Hippocampal formation (tissue), 2 donors: ENCODE measurements around the gene ULK1.

Source experiments
- DNase-seq, 2 donors: peaks; one replicate each; lab custom pipeline; 2025; lab: John Stamatoyannopoulos, UW

ULK1 gene

DNA sequence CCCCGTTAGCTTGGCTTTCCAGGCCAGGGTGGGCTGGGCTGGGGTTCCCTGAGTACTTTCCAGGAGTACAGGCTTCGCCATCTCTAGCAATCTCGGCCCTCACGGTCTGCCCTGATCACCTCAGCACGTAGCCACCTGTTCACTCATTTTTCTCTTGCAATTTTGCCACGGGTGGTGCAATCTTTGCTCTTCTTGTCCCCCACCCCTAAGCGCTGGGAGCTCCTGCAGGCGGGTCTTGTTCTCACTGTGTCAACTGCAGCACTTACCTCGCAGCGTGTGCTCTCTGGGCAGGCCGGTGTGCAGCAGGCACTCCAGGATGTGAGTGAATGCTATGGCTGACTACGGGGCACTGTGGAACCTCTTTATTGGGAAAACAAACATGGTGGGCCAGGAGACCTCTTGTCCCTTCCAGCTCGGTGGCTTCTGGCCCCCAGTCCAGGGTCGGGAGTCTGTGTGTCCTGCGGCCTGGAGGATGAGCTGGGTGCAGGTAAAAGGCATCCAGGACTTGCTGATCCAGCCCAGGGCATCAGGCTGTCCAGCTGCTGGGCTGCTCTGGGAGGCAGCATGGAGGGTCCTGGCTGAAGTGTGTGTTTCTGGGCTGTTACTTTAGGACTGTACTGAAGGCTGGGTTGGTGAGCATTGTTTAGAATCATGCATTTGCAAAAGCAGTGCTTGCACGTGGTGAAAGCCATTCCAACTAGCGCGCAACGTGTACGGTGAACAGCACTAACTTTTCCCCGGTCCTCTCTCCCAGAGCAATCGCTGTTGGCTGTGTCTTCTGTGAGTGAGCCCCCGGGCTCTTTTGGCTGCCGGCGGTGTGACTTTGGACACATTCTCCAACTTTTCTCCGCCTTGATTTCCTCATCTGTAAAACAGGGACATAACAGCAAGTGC is 1.5 kb upstream of the ULK1 start:
- no peak for DNase-seq

GRCh38 chr12:131893605-131894312 is 663 bp upstream of the ULK1 start:
- DNase-seq = no peak

DNA sequence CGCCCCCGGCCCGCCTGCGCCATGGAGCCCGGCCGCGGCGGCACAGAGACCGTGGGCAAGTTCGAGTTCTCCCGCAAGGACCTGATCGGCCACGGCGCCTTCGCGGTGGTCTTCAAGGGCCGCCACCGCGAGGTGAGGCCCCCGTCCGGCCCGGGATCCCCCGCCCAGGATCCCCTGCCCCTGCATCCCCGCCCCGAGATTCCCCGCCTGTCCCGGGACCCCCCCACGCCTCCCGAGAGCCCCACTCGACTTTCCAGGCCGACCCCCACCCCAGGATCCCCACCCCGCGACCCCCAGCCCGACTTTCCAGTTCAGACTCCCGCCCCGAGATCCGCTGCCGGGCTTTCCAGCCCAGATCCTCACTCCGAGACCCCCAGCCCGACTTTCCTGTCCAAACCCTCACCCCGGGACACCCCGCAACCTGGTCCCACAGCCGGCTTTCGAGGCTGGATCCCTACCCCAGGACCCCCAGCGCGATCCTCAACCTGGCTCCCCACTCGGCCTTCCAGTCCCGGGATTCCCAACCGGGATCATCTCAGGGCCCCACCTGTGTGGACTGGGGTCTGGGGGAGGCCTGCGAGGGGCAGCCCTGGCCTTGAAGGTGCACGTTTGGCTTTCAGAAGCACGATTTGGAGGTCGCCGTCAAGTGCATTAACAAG is 688 bp downstream of the ULK1 start:
- DNase-seq = no peak

DNA sequence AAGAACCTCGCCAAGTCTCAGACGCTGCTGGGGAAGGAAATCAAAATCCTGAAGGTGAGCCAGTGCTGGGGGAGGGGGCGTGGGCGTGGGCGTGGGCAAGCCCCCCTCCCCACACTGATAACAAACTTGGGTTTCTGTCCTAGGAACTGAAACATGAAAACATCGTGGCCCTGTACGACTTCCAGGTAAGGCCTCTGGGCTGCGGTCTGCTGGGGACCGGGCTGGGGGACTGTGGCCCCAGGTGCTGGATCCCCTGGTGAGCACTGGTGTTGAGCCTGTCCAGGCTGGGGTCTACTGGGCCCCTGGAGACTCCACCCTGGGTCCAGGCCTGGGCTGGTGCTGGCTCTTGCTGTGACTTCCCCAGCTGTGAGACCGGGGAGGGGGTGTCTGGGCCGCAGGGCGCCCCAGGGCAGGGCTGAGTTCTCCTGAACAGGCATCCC is 1.2 kb downstream of the ULK1 start:
- no peak for DNase-seq

- peak; percentile 74 for DNase-seq
Observed at GRCh38 chr12:131896080-131896810, 1.8 kb downstream of the ULK1 start.

- DNase-seq = no peak
Observed at GRCh38 chr12:131896811-131897270, 2.4 kb downstream of the ULK1 start.

DNA sequence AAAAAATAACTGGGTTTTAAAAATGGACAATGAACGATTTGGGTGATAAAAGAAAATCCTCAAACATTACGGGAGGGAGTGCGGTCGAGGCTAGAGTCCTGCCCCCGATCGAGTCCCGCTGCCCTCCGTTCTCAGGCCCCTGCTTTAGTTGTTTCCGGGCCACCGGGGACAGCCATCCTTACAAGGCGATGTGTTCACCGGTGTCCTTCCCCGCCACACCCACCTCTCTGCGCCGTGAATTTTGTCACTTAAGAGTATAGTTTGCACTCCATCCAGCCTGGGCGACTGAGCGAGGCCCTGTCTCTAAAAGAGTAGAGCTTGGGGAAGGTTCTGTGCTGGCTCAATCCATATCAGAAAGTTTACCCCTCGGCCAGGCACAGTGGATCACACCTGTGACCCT is 2.9 kb downstream of the ULK1 start:
- DNase-seq = no peak

DNA sequence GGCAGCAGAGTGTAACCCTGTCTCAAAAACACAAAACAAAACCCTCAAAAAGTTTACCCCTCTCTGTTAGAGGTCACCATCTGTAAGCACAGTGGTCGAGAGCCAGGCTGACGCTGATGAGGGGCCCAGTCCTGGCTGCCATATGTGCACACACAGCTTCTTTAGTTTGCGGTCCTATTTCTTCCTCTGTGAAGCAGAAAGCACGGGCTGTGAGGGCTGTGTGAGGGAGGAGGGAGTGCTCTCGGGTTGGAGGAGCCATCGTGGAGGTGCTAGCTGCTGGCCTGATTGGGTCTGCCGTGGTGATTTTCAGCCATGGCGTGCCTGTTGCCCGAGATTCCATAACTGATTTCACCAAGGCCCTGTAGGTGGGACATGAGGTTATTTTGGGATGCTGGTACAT is 3.5 kb downstream of the ULK1 start:
- DNase-seq = no peak

GRCh38 chr12:131900397-131900796 is 6.0 kb downstream of the ULK1 start:
- no peak for DNase-seq

- DNase-seq = no peak
Observed at GRCh38 chr12:131901431-131902331, 7.3 kb downstream of the ULK1 start.

GRCh38 chr12:131902332-131903241 is 8.2 kb downstream of the ULK1 start:
- DNase-seq = no peak

DNA sequence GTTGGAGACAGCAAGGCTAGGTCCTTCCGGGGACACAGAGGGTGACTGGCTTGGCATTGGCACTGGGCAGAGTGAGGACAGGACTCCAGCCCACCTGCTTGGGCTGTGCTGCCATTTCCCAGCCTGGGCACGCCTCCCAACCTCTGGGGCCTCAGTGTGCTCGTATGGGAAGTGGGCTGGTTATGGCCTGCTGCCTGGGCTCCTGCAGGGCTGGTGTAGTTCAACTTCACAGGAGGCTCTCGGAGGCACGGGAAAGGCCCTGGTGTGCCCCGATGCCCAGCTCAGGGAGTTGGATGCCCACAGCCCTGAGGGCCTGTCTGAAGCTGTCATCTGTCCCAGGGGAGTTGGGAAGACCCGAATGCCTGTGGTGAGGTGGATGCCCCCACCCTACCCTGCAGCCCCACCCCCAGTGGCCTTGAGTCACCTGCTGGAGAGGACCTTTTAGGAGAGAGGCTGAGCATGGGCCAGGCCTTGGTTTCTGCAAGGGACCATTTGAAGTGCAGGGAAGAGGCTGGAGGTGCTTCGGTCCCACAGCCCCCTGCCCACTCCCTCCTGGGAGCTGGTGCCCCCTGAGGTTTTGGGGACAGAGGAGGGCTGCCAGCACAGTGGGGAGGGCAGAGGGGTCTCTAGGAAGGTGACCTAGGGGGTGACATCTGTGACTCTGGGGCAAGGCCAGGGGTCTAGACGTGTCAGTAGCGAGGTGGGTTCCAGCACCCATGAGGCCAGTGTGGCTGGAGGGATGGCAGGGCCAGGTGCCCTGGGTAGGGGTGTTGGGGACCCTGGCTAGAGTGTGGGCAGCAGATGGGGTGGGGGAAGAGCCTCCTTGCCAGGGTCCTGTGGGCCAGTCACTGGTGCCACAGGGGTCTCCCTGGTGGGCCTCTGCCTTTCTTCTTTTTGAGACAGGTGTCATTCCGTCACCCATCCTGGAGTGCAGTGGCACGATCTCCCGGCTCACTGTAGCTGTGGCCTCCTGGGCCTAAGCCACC is 9.1 kb downstream of the ULK1 start:
- no peak for DNase-seq

GRCh38 chr12:131904346-131904745 is 9.9 kb downstream of the ULK1 start:
- DNase-seq = no peak

GRCh38 chr12:131905081-131905629 is 10.7 kb downstream of the ULK1 start:
- DNase-seq = no peak

- DNase-seq = no peak
Observed at GRCh38 chr12:131905630-131906091, 11.2 kb downstream of the ULK1 start.

- no peak for DNase-seq
Observed at GRCh38 chr12:131907379-131908091, 13.1 kb downstream of the ULK1 start.
